H54 (cell line): ENCODE measurements around the gene AGAP1.

Source experiments
- DNase-seq: peaks from one replicate; pipeline ENCODE4 v3.0.0; 2011; ENCODE audit warnings: low spot score, mixed read lengths; ENCODE audit not compliant: insufficient read length
- FAIRE-seq: peaks from 3 replicates; lab custom pipeline; 2011; peaks lifted over from hg19 to GRCh38; lab: Jason Lieb, UNC
- POLR2A ChIP-seq: IDR thresholded peaks from 2 replicates; pipeline ENCODE4 v1.6.1; 2011; ENCODE audit warnings: low read depth, mild to moderate bottlenecking, low read length

The AGAP1 gene

DNA sequence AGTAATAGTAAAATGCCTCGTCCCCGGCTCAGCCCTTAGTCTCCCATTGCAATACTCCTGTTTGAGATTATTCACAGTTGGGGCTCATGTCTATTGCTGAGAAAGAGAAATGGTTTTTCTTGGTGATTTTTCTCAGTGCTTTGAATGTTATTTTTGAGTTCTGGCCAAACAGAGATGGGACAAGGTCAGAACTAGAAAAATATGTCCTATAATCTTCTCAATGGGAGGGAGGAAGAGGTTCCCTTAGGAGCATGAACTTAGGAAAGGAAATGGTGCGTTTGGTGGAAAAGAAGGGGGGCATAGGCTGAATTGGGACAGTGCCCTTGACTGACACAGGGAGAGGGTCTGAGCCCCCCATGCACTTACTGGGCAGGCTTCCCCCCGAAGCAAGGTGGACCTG, 133.8 kb downstream of the AGAP1 start:
- DNase-seq (no peak), FAIRE-seq (no peak)
- TF ChIP-seq POLR2A: no peak

DNA sequence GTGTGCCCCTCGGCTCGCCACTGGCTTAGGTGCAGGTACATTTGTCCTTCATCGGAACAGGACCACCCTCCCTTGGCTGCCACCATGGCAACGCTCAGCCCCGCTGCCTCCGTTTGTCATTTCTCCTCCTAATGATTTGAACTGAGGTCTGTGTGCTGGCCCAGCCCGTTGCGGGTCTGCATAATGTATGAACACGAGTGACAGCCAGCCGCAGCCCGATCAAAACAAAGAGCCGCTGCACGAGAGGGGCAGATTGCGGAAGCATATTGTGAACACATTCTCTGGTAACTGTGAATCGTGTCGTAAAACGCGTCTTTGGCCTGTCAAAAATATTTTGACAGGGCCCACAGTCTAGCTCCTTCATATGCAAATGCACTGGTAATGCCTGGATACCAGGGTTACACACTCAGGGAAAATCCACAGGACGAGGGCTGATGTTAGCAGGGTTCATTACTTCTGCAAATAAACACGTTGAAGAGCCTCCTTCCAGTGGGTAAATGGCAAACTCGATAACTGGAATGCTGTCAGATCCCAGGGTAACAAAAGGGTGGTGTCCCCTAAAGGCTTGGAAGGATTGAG, 137.0 kb downstream of the AGAP1 start:
- DNase-seq: no peak
- TF ChIP-seq POLR2A: no peak
- FAIRE-seq: no peak

DNA sequence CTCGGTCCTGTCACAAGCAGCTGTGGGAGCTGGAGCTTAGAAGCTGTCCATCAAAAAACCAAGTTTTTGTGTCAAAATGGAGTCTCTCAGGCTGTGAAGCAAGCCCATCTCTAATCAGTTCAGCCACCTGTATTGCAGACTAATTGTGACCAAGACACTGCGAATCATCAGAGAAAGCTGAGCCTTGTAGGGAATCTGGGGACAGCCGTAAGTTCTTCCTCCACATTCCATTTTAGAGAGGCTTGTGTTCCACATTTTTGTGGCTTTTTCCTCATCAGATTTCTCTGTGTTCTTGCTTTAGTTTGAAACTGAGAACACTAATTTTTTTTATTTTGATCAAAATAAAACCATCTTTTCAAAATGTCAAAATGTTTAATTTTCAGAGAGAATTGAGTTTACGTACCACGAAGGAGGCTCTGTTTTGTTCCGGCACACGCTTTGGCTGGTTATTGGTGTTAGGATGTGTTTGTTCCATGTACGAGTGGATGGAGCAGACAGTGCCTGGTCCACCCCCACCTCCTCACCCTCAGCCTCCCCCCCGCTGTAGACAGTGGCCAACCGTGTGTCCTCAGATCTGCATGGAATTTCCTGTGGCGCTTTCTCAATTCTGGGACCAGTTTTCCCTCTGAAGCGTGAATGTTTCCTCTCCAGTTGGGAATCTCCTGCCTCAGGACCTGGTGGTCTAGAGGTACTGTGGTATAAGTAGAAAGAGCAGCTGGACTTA, 140.8 kb downstream of the AGAP1 start:
- TF ChIP-seq POLR2A: no peak
- DNase-seq (no peak), FAIRE-seq (no peak)

DNA sequence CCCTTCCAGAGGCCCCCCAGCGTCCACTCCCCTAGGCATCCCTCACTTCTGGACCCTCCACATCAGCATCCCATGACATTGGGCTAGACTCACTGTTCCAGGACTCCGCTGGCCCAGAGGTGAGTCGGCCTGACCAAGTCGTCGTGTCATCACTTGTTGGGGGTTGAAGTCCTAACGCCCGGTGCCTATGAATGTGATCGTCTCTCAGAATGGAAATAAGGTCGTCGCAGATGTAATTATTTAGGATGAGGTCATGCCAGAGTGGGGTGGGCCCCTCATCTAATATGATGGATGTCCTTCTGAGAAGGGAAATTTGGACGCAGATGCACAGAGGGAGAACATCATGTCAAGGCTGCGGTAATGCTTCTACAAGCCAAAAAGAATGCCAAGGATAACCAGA, 142.7 kb downstream of the AGAP1 start:
- no peak for FAIRE-seq
- no peak for DNase-seq
- no peak for TF ChIP-seq POLR2A

DNA sequence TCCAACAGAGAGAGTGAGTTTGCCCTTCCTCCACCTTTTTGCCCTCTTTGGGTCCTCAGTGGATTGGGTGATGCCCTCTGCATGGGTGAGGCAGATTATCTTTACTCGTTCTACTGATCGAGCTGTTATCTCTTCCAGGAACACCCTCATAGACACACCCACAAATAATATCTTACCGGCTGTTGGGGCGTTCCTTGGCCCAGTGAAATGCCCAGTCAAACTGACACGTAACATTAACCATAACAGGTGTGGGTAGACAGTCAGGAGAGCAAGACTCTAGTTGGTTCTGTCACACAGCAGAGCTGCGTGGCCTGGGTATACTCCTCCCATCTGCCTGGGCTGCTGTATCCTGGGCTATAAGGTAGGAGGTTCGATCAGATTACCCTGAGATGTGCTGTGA, 144.1 kb downstream of the AGAP1 start:
- FAIRE-seq (no peak), DNase-seq (no peak)
- no peak for TF ChIP-seq POLR2A

DNA sequence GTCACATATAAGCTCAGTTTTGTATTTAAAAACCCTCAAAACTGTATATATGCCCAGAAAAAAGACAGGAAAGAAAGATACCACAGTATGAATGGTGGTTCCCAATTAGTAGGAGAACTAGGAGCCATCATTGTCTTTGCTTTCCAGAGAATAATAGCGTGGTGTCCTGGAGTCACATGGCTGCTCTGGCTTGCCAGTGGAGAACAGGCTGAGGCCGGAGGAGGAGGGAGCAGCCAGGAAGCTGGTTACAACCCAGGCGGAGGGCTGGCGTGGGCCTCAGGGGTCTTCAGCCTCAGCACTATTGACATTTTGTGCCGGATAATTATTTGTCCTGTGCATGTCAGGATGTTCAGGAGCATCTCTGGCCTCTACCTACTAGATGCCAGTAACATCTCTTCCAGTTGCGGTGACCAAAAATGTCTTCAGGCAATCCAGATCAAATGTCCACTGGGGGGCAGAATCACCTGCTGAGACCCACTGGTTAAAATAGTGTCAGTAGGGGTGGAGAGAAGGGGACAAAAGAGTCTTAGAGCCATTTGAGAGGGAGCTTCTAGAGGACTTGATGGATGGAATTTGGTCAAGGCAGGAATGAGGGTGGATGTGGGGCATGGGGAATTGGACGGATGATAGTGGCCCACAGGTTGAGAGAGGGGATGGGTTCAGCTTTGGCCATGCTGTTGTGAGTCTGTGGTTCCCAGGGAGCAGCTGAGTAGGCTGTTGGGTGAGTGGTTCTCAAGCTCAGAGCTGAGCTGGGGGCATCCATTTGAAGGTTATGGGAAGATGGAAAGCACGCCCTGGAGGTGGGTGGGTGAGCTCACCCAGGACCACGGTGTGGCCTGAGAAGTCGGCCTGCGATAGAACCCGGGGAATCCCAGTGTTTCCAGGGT, 144.9 kb downstream of the AGAP1 start:
- no peak for TF ChIP-seq POLR2A
- no peak for FAIRE-seq
- DNase-seq: no peak

DNA sequence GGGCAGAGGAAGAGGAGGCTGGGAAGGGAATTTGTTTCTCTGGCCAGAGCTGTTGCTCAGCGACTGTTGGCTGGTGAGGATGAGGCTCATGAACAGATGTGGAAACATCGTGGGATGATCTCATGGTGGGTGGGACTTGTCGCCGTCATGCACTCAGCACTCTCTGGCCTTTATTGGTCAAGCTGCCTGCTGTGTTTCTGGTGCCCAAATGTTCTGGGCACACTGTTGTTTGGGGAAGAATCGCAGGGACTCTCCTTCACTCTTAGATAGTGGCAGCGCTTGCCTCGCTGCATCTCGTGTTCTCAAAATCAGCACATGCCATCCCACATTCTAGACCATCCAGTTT, 145.6 kb downstream of the AGAP1 start:
- TF ChIP-seq POLR2A: no peak
- peak; percentile 27 for FAIRE-seq
- peak; percentile 64 for DNase-seq

DNA sequence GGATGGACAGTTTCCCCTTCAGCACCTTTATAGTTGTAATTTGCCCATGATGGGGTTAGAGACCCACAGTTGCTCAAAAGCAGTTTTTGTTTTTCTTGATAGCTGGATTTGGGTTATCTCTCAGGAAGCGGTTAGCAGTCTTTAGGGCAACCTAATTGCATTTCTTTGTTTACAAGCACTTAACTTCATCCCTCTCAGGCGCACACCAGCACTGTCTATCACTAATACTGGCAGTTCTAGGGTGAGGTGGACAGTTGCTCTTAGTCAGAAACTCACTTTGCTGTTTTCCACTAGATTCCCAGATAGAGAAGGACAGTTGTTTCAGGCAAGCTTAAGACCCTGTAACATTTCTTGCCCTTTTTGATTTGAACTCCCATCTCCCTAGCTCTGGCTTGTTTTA, 146.0 kb downstream of the AGAP1 start:
- DNase-seq (no peak), FAIRE-seq (no peak)
- no peak for TF ChIP-seq POLR2A

DNA sequence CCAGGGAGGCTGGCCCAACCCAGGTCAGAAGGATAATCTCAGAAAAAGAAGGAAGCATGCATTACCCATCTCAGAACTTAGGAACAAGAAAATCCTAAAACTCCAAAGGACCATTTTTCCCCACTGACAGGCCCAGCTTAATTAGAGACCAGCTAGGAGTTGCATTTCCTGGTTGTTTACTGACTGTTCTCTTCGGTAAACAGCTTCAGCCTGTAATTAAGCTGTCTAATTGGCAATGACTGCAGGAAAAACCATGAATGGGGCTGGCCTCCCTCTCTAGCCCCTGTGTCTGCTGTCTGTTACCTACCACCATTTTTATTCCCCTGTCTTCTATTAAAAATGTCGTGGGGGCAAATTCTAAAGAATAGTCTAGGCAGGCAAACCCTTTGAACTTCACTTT, 146.5 kb downstream of the AGAP1 start:
- DNase-seq (no peak), FAIRE-seq (no peak)
- TF ChIP-seq POLR2A: no peak

DNA sequence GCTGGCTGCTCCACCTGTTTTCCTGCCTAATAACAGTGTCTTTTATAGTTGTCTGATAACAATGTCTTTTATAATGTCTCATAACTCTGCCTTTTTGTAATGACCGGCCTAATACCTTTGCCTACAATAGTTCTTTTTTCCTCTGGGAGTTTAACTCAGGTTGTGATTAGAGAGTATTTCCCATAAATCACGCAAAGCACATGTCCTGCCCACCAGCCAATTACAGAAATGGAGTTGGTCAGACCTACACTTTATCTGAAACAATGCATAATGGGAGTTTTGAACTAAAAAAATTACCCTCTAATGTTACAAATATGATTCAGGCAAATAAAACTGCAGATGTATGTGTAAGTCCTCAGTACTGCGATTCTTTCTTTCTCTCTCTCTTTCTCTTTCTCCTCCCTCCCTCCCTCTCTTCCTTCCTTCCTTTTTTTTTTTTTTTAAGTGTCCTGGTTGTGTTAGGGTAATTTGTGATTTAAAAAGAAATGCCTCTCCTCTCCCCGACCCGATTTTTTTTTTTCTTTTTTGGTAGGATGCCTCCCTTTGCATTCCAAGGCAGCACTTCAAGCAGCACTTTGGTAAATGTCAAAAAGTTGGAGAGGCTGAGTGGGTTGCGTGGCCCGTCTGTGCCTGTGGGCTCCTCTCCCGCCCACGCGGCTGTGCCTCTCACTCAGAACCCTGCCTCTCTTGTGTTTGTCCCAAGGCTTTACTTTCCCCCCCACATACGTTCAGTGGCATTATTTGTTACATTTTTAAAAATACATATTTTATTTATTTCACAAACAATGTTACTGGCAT, 147.3 kb downstream of the AGAP1 start:
- TF ChIP-seq POLR2A: no peak
- FAIRE-seq (no peak), DNase-seq (no peak)

DNA sequence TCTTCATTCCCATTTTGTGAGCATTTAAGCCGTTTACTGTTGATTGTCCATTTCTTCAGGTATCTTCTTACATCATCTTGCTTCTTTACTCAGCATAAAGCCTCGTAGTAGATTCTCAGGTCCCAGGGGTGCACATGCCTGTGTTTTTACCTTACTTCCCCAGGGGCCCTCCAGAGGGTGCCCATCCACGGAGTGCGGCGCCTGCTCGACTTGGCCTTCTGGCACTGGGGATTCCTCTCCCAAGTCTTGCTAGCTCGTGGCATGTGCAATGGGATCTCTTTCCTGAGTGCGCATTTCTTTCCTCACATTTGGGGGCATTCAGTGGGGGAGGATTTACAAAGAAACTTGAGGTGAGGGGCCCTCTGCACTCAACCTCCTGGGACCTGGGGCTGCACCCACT, 148.1 kb downstream of the AGAP1 start:
- DNase-seq (no peak), FAIRE-seq (no peak)
- no peak for TF ChIP-seq POLR2A

DNA sequence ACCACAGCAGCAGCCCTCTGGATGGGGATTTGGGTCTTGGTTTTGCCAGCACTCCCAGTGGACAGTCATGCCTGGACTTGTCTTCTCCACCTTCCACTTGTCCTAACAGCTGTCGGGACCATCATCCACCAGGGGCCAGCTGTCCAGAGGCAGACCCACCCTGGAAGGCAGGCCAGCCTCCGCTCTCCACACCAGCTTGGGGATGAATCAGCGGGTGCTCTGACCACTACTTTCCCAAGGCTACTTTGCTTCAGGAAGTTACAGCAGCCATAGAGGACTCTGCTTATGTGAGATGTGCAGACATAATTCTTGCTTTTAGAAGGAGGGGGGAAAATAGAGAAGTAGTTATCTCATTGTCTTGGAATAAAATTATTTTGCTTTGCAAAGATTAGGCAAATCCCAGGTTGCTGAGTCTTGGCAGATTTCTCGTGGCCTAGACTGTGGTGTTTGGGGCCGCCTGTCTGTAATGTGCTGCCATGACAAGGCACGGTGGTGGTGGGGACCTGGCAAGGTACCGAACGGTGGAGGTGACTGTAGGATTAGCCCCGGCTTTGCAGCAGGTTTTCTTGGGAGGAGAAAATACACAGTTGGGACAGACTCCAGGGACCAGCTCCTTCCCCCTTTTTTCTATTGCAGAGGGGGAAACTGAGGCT, 148.7 kb downstream of the AGAP1 start:
- FAIRE-seq: no peak

More for the DNA sequence above, 148.7 kb downstream of the AGAP1 start:
- DNase-seq: peak; percentile 31
- no peak for TF ChIP-seq POLR2A
